ENCODE measurements around the gene CAMK4.

DNA sequence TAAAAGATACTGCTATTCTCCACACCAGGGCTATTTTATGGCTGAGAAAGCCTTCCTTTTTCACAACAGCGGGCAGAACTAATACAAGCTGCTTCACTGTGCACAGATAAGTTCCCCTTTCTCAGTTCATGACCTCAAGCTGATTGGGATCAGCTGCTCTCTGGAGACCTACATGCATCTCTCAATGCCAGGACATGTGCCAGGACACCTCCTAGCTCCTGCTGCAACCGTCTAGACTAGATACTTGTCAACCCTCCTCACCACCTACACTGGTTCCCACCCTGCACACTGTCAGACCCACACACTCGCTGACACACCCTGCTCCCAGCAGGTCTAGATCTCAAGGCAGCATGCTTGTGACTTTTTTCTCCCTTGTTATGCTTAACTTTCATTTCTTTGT is 248.4 kb downstream of the CAMK4 start:
- TF ChIP-seq, protein P1, sequence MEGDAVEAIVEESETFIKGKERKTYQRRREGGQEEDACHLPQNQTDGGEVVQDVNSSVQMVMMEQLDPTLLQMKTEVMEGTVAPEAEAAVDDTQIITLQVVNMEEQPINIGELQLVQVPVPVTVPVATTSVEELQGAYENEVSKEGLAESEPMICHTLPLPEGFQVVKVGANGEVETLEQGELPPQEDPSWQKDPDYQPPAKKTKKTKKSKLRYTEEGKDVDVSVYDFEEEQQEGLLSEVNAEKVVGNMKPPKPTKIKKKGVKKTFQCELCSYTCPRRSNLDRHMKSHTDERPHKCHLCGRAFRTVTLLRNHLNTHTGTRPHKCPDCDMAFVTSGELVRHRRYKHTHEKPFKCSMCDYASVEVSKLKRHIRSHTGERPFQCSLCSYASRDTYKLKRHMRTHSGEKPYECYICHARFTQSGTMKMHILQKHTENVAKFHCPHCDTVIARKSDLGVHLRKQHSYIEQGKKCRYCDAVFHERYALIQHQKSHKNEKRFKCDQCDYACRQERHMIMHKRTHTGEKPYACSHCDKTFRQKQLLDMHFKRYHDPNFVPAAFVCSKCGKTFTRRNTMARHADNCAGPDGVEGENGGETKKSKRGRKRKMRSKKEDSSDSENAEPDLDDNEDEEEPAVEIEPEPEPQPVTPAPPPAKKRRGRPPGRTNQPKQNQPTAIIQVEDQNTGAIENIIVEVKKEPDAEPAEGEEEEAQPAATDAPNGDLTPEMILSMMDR (IDR thresholded peaks at IDR 0.05): no peak
- TF ChIP-seq POLR2A (IDR thresholded peaks at IDR 0.05): no peak

All from prostate gland (tissue), 2 donors.